H9 (cell line): ENCODE results near the gene P2RX5. TPM values are rescaled to one million over a fixed set of nuclear protein-coding genes. Genes with fewer than 3 reads are reported as not detected.

Experiments used
- DNase-seq: peaks from one replicate; pipeline ENCODE4 v3.0.0-alpha.2; 2017
- H2AFZ ChIP-seq: one replicate; pipeline ENCODE4 v1.6.1; 2013; ENCODE audit warnings: mild to moderate bottlenecking, low read length, control low read depth, moderate library complexity
- H2AK5ac ChIP-seq: 2 replicates; pipeline ENCODE4 v1.6.1; 2013; ENCODE audit warnings: low read length, control low read depth, mixed read lengths; ENCODE audit not compliant: insufficient read length
- H2BK120ac ChIP-seq: one replicate; pipeline ENCODE4 v1.6.1; 2013; ENCODE audit warnings: low read depth, mild to moderate bottlenecking, low read length, control low read depth, inconsistent platforms; ENCODE audit not compliant: poor library complexity, severe bottlenecking
- H2BK12ac ChIP-seq: 2 replicates; pipeline ENCODE4 v1.6.1; 2013; ENCODE audit warnings: low read length, control low read depth, mixed read lengths, low read depth; ENCODE audit not compliant: insufficient read length
- H2BK15ac ChIP-seq: 2 replicates; pipeline ENCODE4 v1.6.1; 2013; ENCODE audit warnings: low read depth, low read length, control low read depth
- H2BK20ac ChIP-seq: one replicate; pipeline ENCODE4 v1.6.1; 2013; ENCODE audit warnings: low read depth, mild to moderate bottlenecking, low read length, control low read depth, inconsistent platforms; ENCODE audit not compliant: poor library complexity, severe bottlenecking
- H2BK5ac ChIP-seq: 2 replicates; pipeline ENCODE4 v1.6.1; 2013; ENCODE audit warnings: low read length, control low read depth, mixed read lengths; ENCODE audit not compliant: insufficient read length
- H3K14ac ChIP-seq: 2 replicates; pipeline ENCODE4 v1.6.1; 2013; ENCODE audit warnings: low read length, control low read depth; ENCODE audit not compliant: insufficient read depth
- H3K18ac ChIP-seq: 2 replicates; pipeline ENCODE4 v1.6.1; 2013; ENCODE audit warnings: low read depth, mild to moderate bottlenecking, mixed read lengths, low read length, control low read depth; ENCODE audit not compliant: insufficient read length
- H3K23ac ChIP-seq: 2 replicates; pipeline ENCODE4 v1.6.1; 2013; ENCODE audit warnings: low read length, control low read depth, mixed read lengths, low read depth; ENCODE audit not compliant: insufficient read length
- H3K23me2 ChIP-seq: 2 replicates; pipeline ENCODE4 v1.6.1; 2013; ENCODE audit warnings: low read depth, mild to moderate bottlenecking, mixed read lengths, low read length, control low read depth; ENCODE audit not compliant: insufficient read length, poor library complexity, severe bottlenecking
- H3K27ac ChIP-seq: 2 replicates; pipeline ENCODE4 v1.5.1; 2013; ENCODE audit warnings: low read length, control low read depth, mixed read lengths, low read depth; ENCODE audit not compliant: insufficient read length
- H3K27me3 ChIP-seq: 2 replicates; pipeline ENCODE4 v1.6.1; 2013; ENCODE audit warnings: low read length, control low read depth, inconsistent platforms; ENCODE audit not compliant: insufficient read depth
- H3K4ac ChIP-seq: 2 replicates; pipeline ENCODE4 v1.6.1; 2013; ENCODE audit warnings: low read depth, mild to moderate bottlenecking, control low read depth, inconsistent platforms, low read length, moderate library complexity
- H3K4me1 ChIP-seq: 2 replicates; pipeline ENCODE4 v1.6.1; 2013; ENCODE audit warnings: low read length, control low read depth, inconsistent platforms; ENCODE audit not compliant: insufficient read depth
- H3K4me2 ChIP-seq: 2 replicates; pipeline ENCODE4 v1.6.1; 2013; ENCODE audit warnings: low read length, control low read depth, mixed read lengths; ENCODE audit not compliant: insufficient read length, insufficient read depth
- H3K56ac ChIP-seq: 2 replicates; pipeline ENCODE4 v1.6.1; 2013; ENCODE audit warnings: low read depth, mild to moderate bottlenecking, mixed read lengths, low read length, control low read depth; ENCODE audit not compliant: insufficient read length
- H3K79me1 ChIP-seq: 2 replicates; pipeline ENCODE4 v1.6.1; 2013; ENCODE audit warnings: low read depth, mild to moderate bottlenecking, moderate library complexity, low read length, control low read depth, inconsistent platforms; ENCODE audit not compliant: insufficient read depth, poor library complexity, severe bottlenecking
- H3K79me2 ChIP-seq: 2 replicates; pipeline ENCODE4 v1.6.1; 2013; ENCODE audit warnings: low read length, control low read depth, inconsistent platforms; ENCODE audit not compliant: insufficient read depth
- H3K9ac ChIP-seq: 2 replicates; pipeline ENCODE4 v1.6.1; 2013; ENCODE audit warnings: low read length, control low read depth, mixed read lengths; ENCODE audit not compliant: insufficient read length; ENCODE audit errors: extremely low read depth
- H3K9me3 ChIP-seq: one replicate; pipeline ENCODE4 v1.6.1; 2013; ENCODE audit warnings: low read depth, low read length, inconsistent platforms; ENCODE audit not compliant: control insufficient read depth
- H3T11ph ChIP-seq: one replicate; pipeline ENCODE4 v1.6.1; 2013; ENCODE audit warnings: mild to moderate bottlenecking, low read length, control low read depth, inconsistent platforms
- H4K20me1 ChIP-seq: one replicate; pipeline ENCODE4 v1.6.1; 2013; ENCODE audit not compliant: control insufficient read depth, insufficient read length, insufficient read depth
- H4K5ac ChIP-seq: 2 replicates; pipeline ENCODE4 v1.6.1; 2013; ENCODE audit warnings: low read depth, mild to moderate bottlenecking, mixed read lengths, low read length, control low read depth; ENCODE audit not compliant: insufficient read length
- H4K8ac ChIP-seq: replicated peaks from 2 replicates; pipeline ENCODE4 v1.6.1; 2013; ENCODE audit warnings: low read length, control low read depth, mixed read lengths, low read depth; ENCODE audit not compliant: insufficient read length
- H4K91ac ChIP-seq: 2 replicates; pipeline ENCODE4 v1.6.1; 2013; ENCODE audit warnings: low read depth, mild to moderate bottlenecking, moderate library complexity, mixed read lengths, low read length, control low read depth; ENCODE audit not compliant: insufficient read length
- H3K27ac Mint-ChIP-seq, 3 experiments: 2 replicates in 2 of 3; 3 replicates in 1 of 3; pipeline ENCODE4 v1.8.0; 2020 to 2021; ENCODE audit warnings: mixed read lengths in 3 of 3, mild to moderate bottlenecking in 1 of 3, moderate library complexity in 1 of 3
- H3K27me3 Mint-ChIP-seq: 2 replicates; pipeline ENCODE4 v1.8.0; 2021; ENCODE audit warnings: low read depth, mild to moderate bottlenecking, moderate library complexity, mixed read lengths
- H3K36me3 Mint-ChIP-seq, 3 experiments: 2 replicates in 2 of 3; 3 replicates in 1 of 3; pipeline ENCODE4 v1.8.0; 2020 to 2021; ENCODE audit warnings: low read depth in 3 of 3, mixed read lengths in 3 of 3; ENCODE audit not compliant: insufficient read depth in 1 of 3
- H3K4me1 Mint-ChIP-seq, 2 experiments: 2 replicates each; pipeline ENCODE4 v1.8.0; 2020; ENCODE audit warnings: mixed read lengths in 2 of 2
- H3K4me3 Mint-ChIP-seq, 2 experiments: 2 replicates in 1 of 2; 3 replicates in 1 of 2; pipeline ENCODE4 v1.8.0; 2020 to 2021; ENCODE audit warnings: mild to moderate bottlenecking in 2 of 2, mixed read lengths in 2 of 2, moderate library complexity in 1 of 2
- H3K9me3 Mint-ChIP-seq, 2 experiments: 2 replicates in 1 of 2; 3 replicates in 1 of 2; pipeline ENCODE4 v1.8.0; 2020; ENCODE audit warnings: mild to moderate bottlenecking in 2 of 2, mixed read lengths in 2 of 2, moderate library complexity in 1 of 2
- CTCF ChIP-seq: fragments of 200-600 bp; sonication (generic); conservative IDR thresholded peaks from 3 replicates; pipeline ENCODE4 v1.8.0; 2021; ENCODE audit warnings: antibody characterized with exemption, mild to moderate bottlenecking
- WGBS: extraction: QIAGEN DNeasy Blood & Tissue Kit; methylation state at CpG from one replicate; pipeline ENCODE4 v1.1.7; 2013; ENCODE audit warnings: missing lambda C conversion rate, low lambda C conversion rate, mixed read lengths; ENCODE audit not compliant: insufficient read length; ENCODE audit errors: extremely low coverage; 5-methylcytosine and 5-hydroxymethylcytosine counted together
- total RNA-seq: library from RNA; stranded (reverse); gene quantifications from 2 replicates; pipeline ENCODE4 v1.2.1, GENCODE V29; 2021

P2RX5 gene
- total RNA-seq, 1 experiment from 2014 or later = 4.7 TPM

GRCh38 chr17:3745071-3745470 is 49.1 kb upstream of the P2RX5 start:
- H2BK12ac ChIP-seq = no peak overlapping the region
- H3K14ac ChIP-seq = no peak overlapping the region
- no peaks in the 10 kb centered on the region for H3K36me3 Mint-ChIP-seq
- H3K27ac Mint-ChIP-seq = no peak overlapping the region
- TF ChIP-seq CTCF = no peak
- H3K4ac ChIP-seq = no peak overlapping the region
- no CpG with 5 or more reads among the region's 10 CpGs for WGBS
- H3K4me2 ChIP-seq = no peak overlapping the region
- H3K4me1 Mint-ChIP-seq = peaks cover 5 to 9% of the 10 kb centered on the region in 2 experiments
- H3K9me3 ChIP-seq = no peaks in the 10 kb centered on the region
- H3K27ac ChIP-seq = no peak overlapping the region
- DNase-seq = no peak
- H3K56ac ChIP-seq = no peak overlapping the region
- no peak overlapping the region for H3T11ph ChIP-seq
- no peak overlapping the region for H4K91ac ChIP-seq
- H2BK15ac ChIP-seq = no peak overlapping the region
- H3K27me3 ChIP-seq = no peaks in the 10 kb centered on the region
- H3K23ac ChIP-seq = no peak overlapping the region
- no peaks in the 10 kb centered on the region for H3K9me3 Mint-ChIP-seq
- H3K23me2 ChIP-seq = no peaks in the 10 kb centered on the region
- H3K79me1 ChIP-seq = no peaks in the 10 kb centered on the region
- H2BK5ac ChIP-seq = no peak overlapping the region
- H3K79me2 ChIP-seq = no peaks in the 10 kb centered on the region
- no peaks in the 10 kb centered on the region for H4K20me1 ChIP-seq
- no peaks in the 10 kb centered on the region for H3K4me1 ChIP-seq
- no peak overlapping the region for H2BK120ac ChIP-seq
- H2BK20ac ChIP-seq = no peak overlapping the region
- no peak overlapping the region for H2AFZ ChIP-seq
- no peak overlapping the region for H3K9ac ChIP-seq
- no peak overlapping the region for H4K8ac ChIP-seq
- H3K4me3 Mint-ChIP-seq = no peak overlapping the region
- H3K18ac ChIP-seq = no peak overlapping the region
- H2AK5ac ChIP-seq = no peak overlapping the region
- H4K5ac ChIP-seq = no peak overlapping the region
- peaks cover 3% of the 10 kb centered on the region; the same call in 1 of the 2 replicates for H3K27me3 Mint-ChIP-seq
